CD14-positive monocyte (primary cell): ENCODE results near the gene ZNF841. TPM values are rescaled to one million over a fixed set of nuclear protein-coding genes. Genes with fewer than 3 reads are reported as not detected.
"Not testable (repeated sequence)": the region's sequence is repeated elsewhere in the genome, so short reads cannot be mapped to it uniquely, and the experiment has no call there.

Source experiments
- DNase-seq, 3 donors: peaks; one replicate each; pipeline ENCODE4 v3.0.0-alpha.2; 2011 to 2022
- H2AFZ ChIP-seq: 2 replicates; pipeline ENCODE4 v1.6.0; 2012; ENCODE audit warnings: mild to moderate bottlenecking, low read depth, low read length, inconsistent platforms; ENCODE audit not compliant: insufficient read depth, poor library complexity, severe bottlenecking
- H3K27ac ChIP-seq, 2 donors: 1 replicate in 1 of 2; 2 replicates in 1 of 2; pipeline ENCODE4 v1.5.1; 2012 to 2013; ENCODE audit warnings: low read length in 2 of 2, control low read depth in 1 of 2, inconsistent platforms in 1 of 2, low read depth in 1 of 2, mild to moderate bottlenecking in 1 of 2
- H3K27me3 ChIP-seq, 2 donors: one replicate each; pipeline versions ENCODE4 v1.6.0 to v1.6.1; 2011 to 2013; ENCODE audit warnings: low read length in 2 of 2; ENCODE audit not compliant: control insufficient read depth in 2 of 2, insufficient read depth in 2 of 2
- H3K36me3 ChIP-seq, 2 donors: replicated peaks in 1 of 2; 1 replicate in 1 of 2; 2 replicates in 1 of 2; pipeline versions ENCODE4 v1.5.1 to v1.6.1; 2012 to 2013; ENCODE audit warnings: low read length in 2 of 2, control low read depth in 1 of 2, inconsistent platforms in 1 of 2, mild to moderate bottlenecking in 1 of 2; ENCODE audit not compliant: insufficient read depth in 2 of 2, control insufficient read depth in 1 of 2
- H3K4me1 ChIP-seq, 2 donors: 1 replicate in 1 of 2; 2 replicates in 1 of 2; pipeline versions ENCODE4 v1.5.1 to v1.6.1; 2012 to 2013; ENCODE audit warnings: low read length in 2 of 2, control low read depth in 1 of 2, inconsistent platforms in 1 of 2, mild to moderate bottlenecking in 1 of 2, moderate library complexity in 1 of 2; ENCODE audit not compliant: insufficient read depth in 2 of 2, control insufficient read depth in 1 of 2
- H3K4me2 ChIP-seq: replicated peaks from 2 replicates; pipeline ENCODE3; 2012; ENCODE audit warnings: low read length, moderate library complexity, mild to moderate bottlenecking; ENCODE audit not compliant: poor library complexity, severe bottlenecking; ENCODE audit errors: extremely low read depth
- H3K4me3 ChIP-seq, 3 experiments: fragments of 200-600 bp in 1 of 3; sonication (generic) in 1 of 3; replicated peaks in 1 of 3; 1 replicate in 2 of 3; 2 replicates in 1 of 3; pipeline ENCODE4 v1.5.1; 2011 to 2013; ENCODE audit warnings: low read length in 3 of 3, mild to moderate bottlenecking in 3 of 3, control low read depth in 2 of 3, low read depth in 2 of 3, inconsistent platforms in 1 of 3, moderate library complexity in 1 of 3
- H3K79me2 ChIP-seq: 2 replicates; pipeline ENCODE4 v1.6.0; 2012; ENCODE audit warnings: mild to moderate bottlenecking, control low read depth, inconsistent platforms, low read length, moderate library complexity; ENCODE audit not compliant: insufficient read depth
- H3K9ac ChIP-seq: 2 replicates; pipeline ENCODE4 v1.6.0; 2017; ENCODE audit warnings: low read length, mild to moderate bottlenecking; ENCODE audit not compliant: insufficient read depth, poor library complexity, severe bottlenecking
- H3K9me3 ChIP-seq, 2 donors: replicated peaks in 1 of 2; 1 replicate in 1 of 2; 2 replicates in 1 of 2; pipeline versions ENCODE4 v1.5.1 to v1.6.1; 2012 to 2013; ENCODE audit warnings: low read length in 2 of 2, control low read depth in 1 of 2; ENCODE audit not compliant: control insufficient read depth in 1 of 2, insufficient read depth in 1 of 2
- H4K20me1 ChIP-seq: 2 replicates; pipeline ENCODE4 v1.6.0; 2012; ENCODE audit warnings: mild to moderate bottlenecking, low read length, control low read depth, moderate library complexity; ENCODE audit not compliant: insufficient read depth
- H3K27ac Mint-ChIP-seq, 7 donors: one replicate each; pipeline ENCODE4 v1.8.0; 2020; ENCODE audit warnings: mild to moderate bottlenecking in 7 of 7, mixed read lengths in 7 of 7, moderate library complexity in 6 of 7, inconsistent platforms in 2 of 7
- H3K27me3 Mint-ChIP-seq, 3 donors: one replicate each; pipeline ENCODE4 v1.8.0; 2021 to 2022; ENCODE audit warnings: low read depth in 3 of 3, mild to moderate bottlenecking in 3 of 3, mixed read lengths in 3 of 3, moderate library complexity in 3 of 3, inconsistent platforms in 1 of 3
- H3K36me3 Mint-ChIP-seq, 2 donors: one replicate each; pipeline ENCODE4 v1.8.0; 2020; ENCODE audit warnings: mixed read lengths in 2 of 2, inconsistent platforms in 1 of 2, mild to moderate bottlenecking in 1 of 2
- H3K4me1 Mint-ChIP-seq: one replicate; pipeline ENCODE4 v1.8.0; 2020; ENCODE audit warnings: mild to moderate bottlenecking, mixed read lengths
- H3K4me3 Mint-ChIP-seq, 2 donors: one replicate each; pipeline ENCODE4 v1.8.0; 2020; ENCODE audit warnings: mild to moderate bottlenecking in 2 of 2, mixed read lengths in 2 of 2, moderate library complexity in 1 of 2
- H3K9me3 Mint-ChIP-seq, 7 donors: one replicate each; pipeline ENCODE4 v1.8.0; 2020 to 2022; ENCODE audit warnings: mixed read lengths in 7 of 7, mild to moderate bottlenecking in 6 of 7, moderate library complexity in 6 of 7, inconsistent platforms in 2 of 7
- CTCF ChIP-seq: fragments of 200-600 bp; IDR thresholded peaks from one replicate; pipeline ENCODE4 v1.8.0; 2022; ENCODE audit warnings: antibody characterized with exemption, mild to moderate bottlenecking
- WGBS: methylation state at CpG from one replicate; pipeline ENCODE4 v1.1.5; 2013; ENCODE audit warnings: missing lambda C conversion rate; ENCODE audit not compliant: insufficient coverage; 5-methylcytosine and 5-hydroxymethylcytosine counted together
- intact Hi-C, 2 donors: fragments of 100-400 bp; cut with micrococcal nuclease; formaldehyde crosslinking; loops; one replicate each; pipeline versions ENCODE4 v1.15.0 to v1.15.1; 2023
- polyA plus RNA-seq, 3 donors: library from polyadenylated mRNA; depleted of rRNA in 1 of 3; unstranded in 2 of 3; stranded (reverse) in 1 of 3; fragments of 300-500 nt in 2 of 3; fragments of >200 nt in 1 of 3; fragmentation: Illumina TruSeq in 2 of 3; gene quantifications; 1 replicate in 2 of 3; 2 replicates in 1 of 3; pipeline ENCODE4 v1.2.3, GENCODE V29; 2012 to 2021

The ZNF841 gene
- polyA plus RNA-seq, 3 donors: 0.42 to 5.2 TPM; not detected in 1

- H3K4me1 ChIP-seq: peaks cover 11 to 17% of the 10 kb centered on the region in 2 donors
- peak overlapping the region; percentile 97 for H3K9ac ChIP-seq
- H2AFZ ChIP-seq: peak overlapping the region; percentile 84
- H3K36me3 ChIP-seq: peaks cover 14 to 31% of the 10 kb centered on the region in 2 donors
- Mint-ChIP-seq H3K4me3 (peak overlapping the region; percentile 92 to 98), H3K27me3 (no peaks in the 10 kb centered on the region), H3K27ac (peak overlapping the region; percentile 95 to 99 (median 98)), H3K36me3 (peaks cover 28 to 38% of the 10 kb centered on the region in 2 donors), H3K4me1 (peaks cover 21% of the 10 kb centered on the region), H3K9me3 (peaks cover 41 to 86% (median 78%) of the 10 kb centered on the region in 7 donors)
- TF ChIP-seq CTCF: no peak
- H3K27me3 ChIP-seq: no peaks in the 10 kb centered on the region
- H3K9me3 ChIP-seq: peaks cover 40 to 77% of the 10 kb centered on the region in 2 donors
- peak overlapping the region; percentile 95 to 98 for H3K27ac ChIP-seq
- no peaks in the 10 kb centered on the region for H4K20me1 ChIP-seq
- DNase-seq: no peak
- intact Hi-C loops: loop anchor here in 1 of 2 donors (1.0 to 10.0 kb wide), 3 partner anchors 20 to 166 kb away; partner anchors contain the start of genes PPP2R1A, ZNF350 and ZNF615
- H3K4me2 ChIP-seq: peak overlapping the region; percentile 71
- H3K4me3 ChIP-seq: peak overlapping the region; percentile 81 to 90 (median 84)
- 0% methylated on average over 1 of the region's 5 CpGs for WGBS
- H3K79me2 ChIP-seq: no peaks in the 10 kb centered on the region
Observed at GRCh38 chr19:52028780-52029123, 66.8 kb downstream of the ZNF841 start.

GRCh38 chr19:52028027-52028779 lies 67.4 kb downstream of the ZNF841 start, which contains the start of gene ZNF614:
TSS of gene ZNF614 (minus strand) at chr19:52028379. CDS start at chr19:52025745, 2,634 bp downstream.
- 0% methylated on average over 52 of the region's 53 CpGs for WGBS
- intact Hi-C loops: loop anchor here in 1 of 2 donors (1.0 to 10.0 kb wide), 3 partner anchors 20 to 167 kb away; partner anchors contain the start of genes PPP2R1A, ZNF350 and ZNF615
- peak within 1 kb of the TSS; percentile 92 to 98 for H3K4me3 Mint-ChIP-seq
- H3K27me3 ChIP-seq: no peaks in the 10 kb centered on the region
- peak within 1 kb of the TSS; percentile 95 to 98 for H3K27ac ChIP-seq
- peak within 1 kb of the TSS; percentile 71 for H3K4me2 ChIP-seq
- no peaks in the 10 kb centered on the region for H3K79me2 ChIP-seq
- H3K9me3 ChIP-seq: peaks cover 45 to 77% of the 10 kb centered on the region in 2 donors
- no peak for TF ChIP-seq CTCF
- H3K4me1 ChIP-seq: peaks cover 11 to 17% of the 10 kb centered on the region in 2 donors
- no peaks in the 10 kb centered on the region for H3K27me3 Mint-ChIP-seq
- peak; percentile 85 to 92 (median 87) for DNase-seq
- H3K4me1 Mint-ChIP-seq: peaks cover 21% of the 10 kb centered on the region
- H4K20me1 ChIP-seq: no peaks in the 10 kb centered on the region
- H2AFZ ChIP-seq: peak within 1 kb of the TSS; percentile 84
- H3K36me3 ChIP-seq: peaks cover 17 to 31% of the 10 kb centered on the region in 2 donors
- H3K36me3 Mint-ChIP-seq: peaks cover 33 to 43% of the 10 kb centered on the region in 2 donors
- H3K9ac ChIP-seq: peak within 1 kb of the TSS; percentile 97
- peak within 1 kb of the TSS; percentile 95 to 99 (median 98) for H3K27ac Mint-ChIP-seq
- peaks cover 44 to 86% (median 78%) of the 10 kb centered on the region in 7 donors for H3K9me3 Mint-ChIP-seq
- H3K4me3 ChIP-seq: peak within 1 kb of the TSS; percentile 81 to 90 (median 84)

- H3K36me3 ChIP-seq: peaks cover 24 to 46% of the 10 kb centered on the region in 2 donors
- Mint-ChIP-seq H3K4me1 (peaks cover 21% of the 10 kb centered on the region), H3K9me3 (peaks cover 48 to 85% (median 77%) of the 10 kb centered on the region in 7 donors), H3K36me3 (peaks cover 45 to 57% of the 10 kb centered on the region in 2 donors)
- not testable (repeated sequence) for H3K79me2 ChIP-seq, H3K4me3 Mint-ChIP-seq, H2AFZ ChIP-seq, H3K27ac ChIP-seq, DNase-seq, H3K27ac Mint-ChIP-seq, H3K27me3 ChIP-seq, H4K20me1 ChIP-seq, H3K9ac ChIP-seq, H3K27me3 Mint-ChIP-seq, H3K4me3 ChIP-seq, H3K4me2 ChIP-seq
- WGBS: 94% methylated on average over 5 of the region's 15 CpGs
- intact Hi-C loops: loop anchor here in 1 of 2 donors (5.0 to 10.0 kb wide), 2 partner anchors 39 to 168 kb away; partner anchors contain the start of genes PPP2R1A and ZNF350
- H3K9me3 ChIP-seq: peaks cover 47 to 73% of the 10 kb centered on the region in 2 donors
- peaks cover 11 to 17% of the 10 kb centered on the region in 2 donors for H3K4me1 ChIP-seq
Observed at GRCh38 chr19:52026255-52026990, 69.1 kb downstream of the ZNF841 start.
